Heart left ventricle (tissue), 13 donors: ENCODE results near the gene TANGO6.

Experiments used
- POLR2A ChIP-seq, 2 donors: fragments of 450-650 bp; IDR thresholded peaks; one replicate each; pipeline ENCODE4 v1.6.1; 2017; ENCODE audit warnings: antibody characterized with exemption in 2 of 2, mild to moderate bottlenecking in 2 of 2, moderate library complexity in 2 of 2
- TF ChIP-seq, protein P1 (sequence below), 12 donors: fragments of 200-600 bp; sonication (generic) in 4 of 12; IDR thresholded peaks; one replicate each; pipeline versions ENCODE4 v1.5.0 to v1.8.0; 2018 to 2022; ENCODE audit warnings: antibody characterized with exemption in 12 of 12, mild to moderate bottlenecking in 5 of 12
- donor health status: ischemic (EF 13 %, LVEDD 7.1; RV severe dilation, severe dysfunction).
- donor health status: DM: no; HTN: yes; CAD: no.
- donor health status: DM: no; HTN: no; CAD: no.
- donor health status: ischemic (EF 25% LVEDD 6.9; RV normal size, moderate dysfunction).
- donor health status: ischemic (EF 25% LVEDD 5.7; RV mildly dilated, moderate dysfunction).
- donor health status: ischemic (EF 35%, LVEDD 5.7; RV mildly dilated, moderate dysfunction).
- donor health status: nonischemic (EF 11% LVEDD 7.7; RV severe dilation, severe dysfunction).
- donor health status: DM: yes; HTN: yes; CAD: no.
- donor health status: PGD.
- donor health status: ischemic (EF 29% LVEDD 5.4; RV normal size, mild dysfunction).
- donor health status: nonischemic (EF 23%, LVEDD 6.1; RV moderate dilation, normal function).

DNA sequence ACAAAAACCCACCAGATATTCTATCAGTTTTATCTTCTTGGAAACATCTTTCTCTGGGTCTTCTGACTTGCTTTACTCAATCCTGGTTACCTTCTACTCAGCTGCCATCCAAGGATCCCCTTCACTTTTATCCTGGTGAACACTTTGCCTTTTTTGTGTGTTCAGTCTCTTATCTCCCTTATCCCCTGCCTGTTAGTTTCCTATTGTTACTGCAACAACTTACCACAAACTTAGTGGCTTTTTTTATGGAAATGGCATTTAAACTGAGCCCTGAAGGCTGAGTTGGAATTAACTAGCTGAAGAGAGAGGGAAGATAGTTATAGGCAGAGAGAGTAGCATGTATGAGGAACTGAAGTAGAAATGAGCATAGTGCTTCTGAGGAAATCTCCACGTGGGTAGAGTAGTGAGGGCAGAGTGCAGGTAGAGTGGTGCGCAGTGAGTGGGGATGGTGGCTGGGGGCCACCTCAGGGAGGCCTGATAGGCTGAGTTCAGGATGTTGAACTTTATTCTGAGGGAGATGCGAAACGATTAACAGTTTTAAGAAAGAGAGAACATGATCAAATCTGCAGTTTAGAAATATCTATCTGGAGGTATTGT lies 26.3 kb downstream of the TANGO6 start:
- TF ChIP-seq, protein P1, sequence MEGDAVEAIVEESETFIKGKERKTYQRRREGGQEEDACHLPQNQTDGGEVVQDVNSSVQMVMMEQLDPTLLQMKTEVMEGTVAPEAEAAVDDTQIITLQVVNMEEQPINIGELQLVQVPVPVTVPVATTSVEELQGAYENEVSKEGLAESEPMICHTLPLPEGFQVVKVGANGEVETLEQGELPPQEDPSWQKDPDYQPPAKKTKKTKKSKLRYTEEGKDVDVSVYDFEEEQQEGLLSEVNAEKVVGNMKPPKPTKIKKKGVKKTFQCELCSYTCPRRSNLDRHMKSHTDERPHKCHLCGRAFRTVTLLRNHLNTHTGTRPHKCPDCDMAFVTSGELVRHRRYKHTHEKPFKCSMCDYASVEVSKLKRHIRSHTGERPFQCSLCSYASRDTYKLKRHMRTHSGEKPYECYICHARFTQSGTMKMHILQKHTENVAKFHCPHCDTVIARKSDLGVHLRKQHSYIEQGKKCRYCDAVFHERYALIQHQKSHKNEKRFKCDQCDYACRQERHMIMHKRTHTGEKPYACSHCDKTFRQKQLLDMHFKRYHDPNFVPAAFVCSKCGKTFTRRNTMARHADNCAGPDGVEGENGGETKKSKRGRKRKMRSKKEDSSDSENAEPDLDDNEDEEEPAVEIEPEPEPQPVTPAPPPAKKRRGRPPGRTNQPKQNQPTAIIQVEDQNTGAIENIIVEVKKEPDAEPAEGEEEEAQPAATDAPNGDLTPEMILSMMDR (IDR thresholded peaks at IDR 0.05) = no peak
- TF ChIP-seq POLR2A (IDR thresholded peaks at IDR 0.05) = no peak
